Daoy (cell line): ENCODE results near the gene RALB. TPM values are rescaled to one million over a fixed set of nuclear protein-coding genes. Genes with fewer than 3 reads are reported as not detected.
"Not testable (repeated sequence)": the region's sequence is repeated elsewhere in the genome, so short reads cannot be mapped to it uniquely, and the experiment has no call there.

Experiments
- DNase-seq: peaks from one replicate; pipeline ENCODE4 v3.0.0-alpha.2; 2015; ENCODE audit warnings: low read depth
- total RNA-seq: library from RNA; depleted of rRNA; stranded (reverse); fragments of >200 nt; shearing (Covaris generic); gene quantifications from 2 replicates; pipeline ENCODE4 v1.2.3, GENCODE V29; 2014

RALB gene
- total RNA-seq, 1 experiment from 2014 or later, result 39.5 TPM

DNA sequence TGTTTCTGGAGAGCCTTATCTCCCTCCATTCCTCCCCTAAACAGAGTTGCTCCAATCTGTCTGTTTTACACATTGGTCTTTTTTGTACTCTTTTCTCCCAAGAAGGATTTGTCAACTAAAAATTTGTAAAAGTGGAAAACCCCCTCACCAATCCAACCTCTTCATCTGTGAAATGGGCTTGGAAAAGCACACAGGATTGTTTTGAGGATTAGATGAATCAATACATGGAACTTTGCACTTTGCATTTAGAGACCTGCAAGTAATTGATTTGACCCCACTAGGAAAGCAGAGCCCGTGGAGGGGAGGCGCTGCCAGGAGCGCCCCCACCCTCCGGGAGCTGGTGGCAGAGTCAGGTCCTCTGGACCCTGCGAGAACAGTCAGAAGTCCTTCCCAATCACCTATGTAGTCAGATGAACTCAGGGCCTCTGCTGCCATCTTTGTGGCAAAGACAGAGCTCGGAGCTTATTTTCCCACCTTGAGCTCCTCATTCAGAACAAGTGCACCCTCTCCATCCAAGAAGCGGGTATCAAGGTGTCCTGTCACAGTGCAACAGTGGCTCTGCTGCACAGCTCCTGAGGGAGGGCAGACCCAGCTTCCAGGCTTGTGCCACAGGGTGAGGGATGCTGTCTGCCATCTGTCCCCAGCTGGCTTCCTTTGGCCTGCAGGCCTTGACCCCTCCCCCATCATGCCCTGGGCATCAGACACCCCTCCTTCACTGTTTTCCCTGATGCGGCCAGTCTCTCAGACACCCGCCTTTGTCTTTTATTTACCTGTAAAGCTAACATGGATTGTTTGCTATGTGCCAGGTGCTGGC lies 27.7 kb upstream of the RALB start:
- DNase-seq, result no peak

DNA sequence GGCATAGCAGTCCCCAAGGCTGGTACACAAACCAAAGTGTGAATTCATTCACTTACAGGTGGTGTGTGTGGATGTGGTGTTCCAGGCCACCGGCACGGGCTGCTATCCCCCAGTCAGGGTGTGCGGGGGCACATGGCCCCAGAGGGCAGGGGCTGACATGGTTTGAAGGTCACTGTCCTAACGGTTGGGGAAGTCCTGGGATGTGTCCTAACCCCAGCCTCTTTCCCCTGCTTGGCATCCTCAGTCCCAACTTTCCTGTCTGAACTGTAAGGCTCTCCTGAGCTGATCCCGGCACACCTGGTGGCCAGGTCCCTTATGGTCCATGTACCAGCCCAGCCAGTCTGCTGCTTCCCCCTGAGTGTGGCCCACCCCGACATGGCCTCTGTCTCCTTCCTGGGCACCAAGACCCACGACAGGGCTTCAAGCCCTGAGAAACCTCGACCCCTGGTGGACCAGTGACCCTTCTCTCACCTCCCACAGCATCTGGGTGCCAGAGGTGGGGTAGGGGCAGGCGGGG lies 27.0 kb upstream of the RALB start:
- DNase-seq, result no peak

- no peak for DNase-seq
Observed at GRCh38 chr2:120226316-120226715, 26.3 kb upstream of the RALB start.

- DNase-seq, result no peak
Observed at GRCh38 chr2:120227111-120227991, 25.3 kb upstream of the RALB start.

GRCh38 chr2:120228503-120228902 lies 24.1 kb upstream of the RALB start:
- no peak for DNase-seq

GRCh38 chr2:120229341-120229740 lies 23.3 kb upstream of the RALB start:
- DNase-seq, result no peak

DNA sequence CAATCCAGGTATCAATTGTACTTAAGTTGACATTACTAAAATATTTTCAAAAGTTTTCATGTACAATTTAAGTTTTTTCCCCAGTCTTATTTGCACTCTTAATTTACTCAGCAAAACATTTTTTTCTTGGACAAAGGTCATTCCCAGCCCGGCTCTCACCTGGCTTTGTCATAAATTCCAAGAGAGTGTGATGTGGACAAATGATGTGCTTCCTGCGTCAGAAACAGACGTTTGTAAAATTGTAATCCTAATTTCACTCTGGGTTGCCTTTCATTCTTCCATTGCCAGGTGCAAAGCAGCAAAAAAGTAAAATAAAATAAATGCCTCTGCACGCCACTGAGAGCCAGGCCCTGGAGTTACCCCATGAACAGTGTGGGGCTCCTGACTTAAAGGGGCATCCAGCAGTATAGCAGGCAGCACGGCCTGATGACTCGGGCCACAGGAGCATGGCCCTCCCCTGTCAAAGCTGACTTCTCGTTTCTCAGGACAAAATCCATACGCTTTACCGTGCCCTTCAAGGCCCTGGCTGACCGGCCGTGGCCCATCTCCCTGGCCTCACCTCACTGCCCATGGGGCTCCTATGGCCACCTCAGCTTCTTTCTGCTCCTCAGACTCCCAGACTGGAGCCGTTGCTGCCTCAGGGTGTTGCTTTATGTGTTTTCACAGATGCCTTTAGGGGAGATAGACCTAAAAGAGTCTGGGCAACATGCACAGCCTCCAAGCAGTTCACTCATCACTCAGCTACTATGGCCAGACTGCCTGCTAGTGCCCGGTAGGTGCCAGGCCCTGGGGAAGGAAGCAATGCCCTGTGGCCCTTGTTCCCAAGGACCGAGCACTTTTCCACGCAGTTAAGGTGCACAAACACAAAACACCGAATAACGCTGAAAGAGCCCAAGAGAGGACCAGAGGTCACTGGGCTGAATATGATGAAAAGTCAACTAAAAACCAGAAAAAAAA lies 21.9 kb upstream of the RALB start:
- no peak for DNase-seq

GRCh38 chr2:120231564-120231973 lies 21.1 kb upstream of the RALB start:
- no peak for DNase-seq

GRCh38 chr2:120231974-120232635 lies 20.5 kb upstream of the RALB start:
- peak; percentile 54 for DNase-seq

- no peak for DNase-seq
Observed at GRCh38 chr2:120233292-120233691, 19.4 kb upstream of the RALB start.

DNA sequence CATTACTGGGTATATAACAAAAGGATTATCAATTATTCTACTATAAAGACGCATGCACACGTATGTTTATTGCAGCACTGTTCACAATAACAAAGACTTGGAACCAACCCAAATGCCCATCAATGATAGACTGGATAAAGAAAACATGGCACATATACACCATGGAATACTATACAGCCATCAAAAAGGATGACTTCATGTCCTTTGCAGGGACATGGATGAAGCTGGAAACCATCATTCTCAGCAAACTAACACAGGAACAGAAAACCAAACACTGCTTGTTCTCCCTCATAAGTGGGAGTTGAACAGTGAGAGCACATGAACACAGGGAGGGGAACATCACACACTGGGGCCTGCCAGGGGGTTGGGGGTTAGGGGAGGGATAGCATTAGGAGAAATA lies 17.5 kb upstream of the RALB start:
- not testable (repeated sequence) for DNase-seq

- no peak for DNase-seq
Observed at GRCh38 chr2:120235681-120236080, 17.0 kb upstream of the RALB start.

- DNase-seq, result no peak
Observed at GRCh38 chr2:120236316-120236715, 16.3 kb upstream of the RALB start.

DNA sequence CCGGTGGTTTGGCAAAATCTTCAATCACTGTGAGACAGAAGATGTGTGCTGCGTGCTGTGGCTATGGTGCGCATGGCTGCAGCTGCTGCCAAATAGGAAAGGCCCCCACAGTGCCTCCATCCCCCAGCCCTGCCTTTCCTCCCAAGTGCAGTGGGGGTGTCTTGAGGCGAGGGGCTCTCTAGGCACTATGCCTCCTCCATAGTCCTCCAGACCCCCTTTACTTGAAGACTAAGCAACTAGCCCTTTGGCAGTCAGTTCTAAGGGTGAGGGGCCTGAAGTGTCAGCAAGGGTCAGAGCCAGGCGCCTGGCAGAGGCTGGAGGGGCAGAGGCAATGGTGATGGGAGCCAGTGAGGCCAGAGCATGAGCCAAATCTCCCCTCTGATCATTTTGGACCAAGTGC lies 15.9 kb upstream of the RALB start:
- no peak for DNase-seq

- DNase-seq, result peak; percentile 81
Observed at GRCh38 chr2:120237491-120237902, 15.2 kb upstream of the RALB start.

- DNase-seq, result peak; percentile 91
Observed at GRCh38 chr2:120238728-120239487, 13.7 kb upstream of the RALB start.

- peak; percentile 79 for DNase-seq
Observed at GRCh38 chr2:120239488-120240287, 13.0 kb upstream of the RALB start.

DNA sequence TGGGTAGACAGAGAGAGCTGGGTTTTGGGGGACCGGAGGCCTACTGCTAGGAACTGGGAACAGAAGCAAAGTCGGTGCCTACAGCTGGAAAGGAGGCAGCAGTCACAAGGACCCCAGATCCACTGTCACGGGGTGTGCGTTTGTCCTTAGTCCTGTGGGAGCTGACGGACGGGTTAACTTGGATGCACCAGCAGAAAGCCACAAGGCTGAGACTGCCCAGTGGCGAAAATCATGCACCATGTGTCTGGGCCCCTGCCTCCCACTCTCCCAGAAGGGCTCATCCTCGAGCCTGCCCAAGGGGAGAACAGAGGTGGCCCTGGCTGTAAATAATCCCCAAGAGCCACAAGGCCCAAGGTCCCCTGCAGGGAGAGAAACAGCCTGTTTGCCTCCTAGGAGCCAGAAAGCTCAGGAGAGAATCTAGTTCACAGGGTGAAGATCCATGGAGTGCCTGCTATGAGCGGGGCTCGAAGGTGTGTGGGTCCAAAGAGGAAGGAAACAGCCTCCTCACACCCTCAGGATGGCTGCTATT lies 11.7 kb upstream of the RALB start:
- DNase-seq, result no peak

DNA sequence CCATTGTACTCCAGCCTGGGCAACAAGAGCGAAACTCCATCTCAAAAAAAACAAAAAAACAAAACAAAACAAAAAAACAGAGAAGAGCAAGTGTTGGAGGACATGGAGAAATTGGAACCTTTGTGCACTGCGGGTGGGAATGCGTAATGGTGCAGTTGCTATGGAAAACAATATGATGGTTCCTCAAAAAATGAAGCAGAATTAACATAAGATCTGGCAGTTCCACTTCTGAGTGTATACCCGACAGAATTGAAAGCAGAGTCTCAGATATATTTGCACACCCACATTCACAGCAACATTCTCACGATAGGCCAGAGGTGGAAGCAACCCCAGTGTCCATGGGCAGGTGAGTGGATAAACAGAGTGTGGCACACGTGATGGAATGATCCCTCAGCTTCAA lies 11.0 kb upstream of the RALB start:
- no peak for DNase-seq
